ENCODE results near the gene NBAS.
"Not testable (repeated sequence)": the region's sequence is repeated elsewhere in the genome, so short reads cannot be mapped to it uniquely, and the experiment has no call there.

Gene NBAS

GRCh38 chr2:15253247-15253646, 307.9 kb downstream of the NBAS start:
- ATAC-seq: no peak

DNA sequence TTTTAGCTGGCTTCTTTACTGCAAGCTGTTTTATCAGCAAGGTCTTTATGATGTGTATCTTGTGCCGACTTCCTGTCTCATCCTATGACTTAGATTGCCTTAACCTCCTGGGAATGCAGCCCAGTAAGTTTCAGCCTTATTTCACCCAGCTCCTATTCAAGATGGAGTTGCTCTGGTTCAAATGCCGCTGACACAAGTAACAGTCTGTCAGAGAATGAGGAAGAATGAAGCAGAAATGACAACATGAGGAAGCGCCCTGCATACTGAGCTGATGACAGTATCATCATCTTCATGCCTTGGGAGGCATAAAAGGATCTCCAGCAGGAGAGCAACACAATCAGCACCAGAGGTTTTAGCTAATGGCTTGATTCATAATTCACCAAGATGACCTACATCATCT, 309.4 kb downstream of the NBAS start:
- no peak for ATAC-seq

GRCh38 chr2:15250946-15251345, 310.2 kb downstream of the NBAS start:
- ATAC-seq: not testable (repeated sequence)

GRCh38 chr2:15246870-15247269, 314.3 kb downstream of the NBAS start:
- ATAC-seq: no peak

GRCh38 chr2:15243762-15244161, 317.4 kb downstream of the NBAS start:
- no peak for ATAC-seq

GRCh38 chr2:15242936-15243461, 318.1 kb downstream of the NBAS start:
- ATAC-seq: no peak

DNA sequence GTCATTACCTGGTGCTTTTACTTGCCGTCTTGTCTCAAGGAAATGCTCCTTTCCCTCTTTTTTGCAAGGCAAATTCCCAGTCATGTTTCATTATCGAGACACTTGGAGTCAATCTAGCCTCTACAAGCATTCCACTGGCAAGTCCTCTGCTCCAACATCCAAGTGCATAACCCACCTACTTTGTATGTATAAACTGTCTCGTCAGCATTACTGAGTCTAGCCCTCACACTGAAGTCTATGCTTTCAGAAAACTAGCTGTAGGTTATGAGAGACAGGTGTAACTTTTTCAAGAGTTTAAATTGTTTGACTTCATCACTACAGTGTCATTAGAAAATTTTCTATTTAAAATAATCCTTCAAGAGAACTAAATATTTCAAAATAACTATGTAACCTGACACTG, 319.2 kb downstream of the NBAS start:
- no peak for ATAC-seq

- no peak for ATAC-seq
These were observed 319.9 kb downstream of the NBAS start for GRCh38 chr2:15241201-15241600.

DNA sequence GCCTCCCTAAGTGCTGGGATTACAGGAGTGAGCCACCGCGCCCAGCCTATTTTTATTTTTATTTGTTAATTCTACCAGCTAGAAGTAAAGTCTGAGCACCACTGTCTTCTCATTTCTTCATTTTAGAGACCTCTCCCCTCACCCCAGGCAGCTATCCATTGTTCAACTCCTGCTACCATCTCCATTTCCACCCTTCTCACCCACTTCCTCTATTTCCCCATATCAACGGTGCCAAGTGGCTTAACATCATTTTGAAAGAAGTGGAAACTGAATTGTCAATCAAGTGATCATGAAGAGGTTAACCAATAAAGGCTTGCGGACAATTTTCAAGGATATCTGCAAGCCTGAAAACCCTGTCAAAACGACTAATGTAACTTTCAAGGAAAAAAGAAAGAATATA, 323.1 kb downstream of the NBAS start:
- ATAC-seq: no peak

- no peak for ATAC-seq
These were observed 330.4 kb downstream of the NBAS start for GRCh38 chr2:15230599-15231192.

DNA sequence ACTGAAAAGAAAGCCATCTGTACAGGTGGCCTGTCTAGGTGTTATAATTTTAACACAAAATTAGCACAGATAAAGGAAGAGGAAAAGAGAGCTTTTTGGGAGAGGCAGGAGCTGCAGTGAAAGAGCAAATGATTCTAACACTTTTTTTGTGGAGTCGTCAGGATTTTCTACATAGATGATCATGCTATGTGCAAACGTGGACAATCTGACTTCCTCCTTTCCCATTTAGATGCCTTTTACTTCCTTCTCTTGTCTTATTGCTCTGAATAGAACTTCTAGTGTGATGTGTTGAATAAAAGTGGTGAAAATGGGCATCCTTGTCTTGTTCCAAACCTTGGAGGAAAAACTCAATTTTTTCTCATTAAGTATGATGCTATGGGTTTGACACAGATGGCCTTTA, 334.5 kb downstream of the NBAS start:
- ATAC-seq: no peak

- ATAC-seq: no peak
These were observed 336.0 kb downstream of the NBAS start for GRCh38 chr2:15225131-15225530.

- no peak for ATAC-seq
These were observed 336.5 kb downstream of the NBAS start for GRCh38 chr2:15224641-15225040.

GRCh38 chr2:15223887-15224286, 337.2 kb downstream of the NBAS start:
- no peak for ATAC-seq

DNA sequence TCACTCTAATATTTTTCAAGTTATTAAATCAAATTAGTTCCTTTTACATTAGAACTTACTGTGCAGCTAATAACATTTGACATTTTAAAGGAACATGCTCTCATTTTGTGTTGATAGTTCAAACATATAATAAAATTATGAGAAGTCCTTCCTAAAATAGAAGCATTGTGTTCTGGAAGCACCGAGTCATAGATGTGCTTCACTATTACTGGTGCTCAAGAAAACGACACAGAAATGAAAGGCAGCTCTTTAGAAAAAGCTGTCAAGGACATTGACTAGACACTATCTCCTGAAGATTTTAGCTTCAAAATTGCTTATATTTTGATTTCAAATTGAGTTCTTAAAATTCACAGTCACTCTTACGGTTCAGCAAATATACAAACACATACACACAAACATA, 338.3 kb downstream of the NBAS start:
- no peak for ATAC-seq

DNA sequence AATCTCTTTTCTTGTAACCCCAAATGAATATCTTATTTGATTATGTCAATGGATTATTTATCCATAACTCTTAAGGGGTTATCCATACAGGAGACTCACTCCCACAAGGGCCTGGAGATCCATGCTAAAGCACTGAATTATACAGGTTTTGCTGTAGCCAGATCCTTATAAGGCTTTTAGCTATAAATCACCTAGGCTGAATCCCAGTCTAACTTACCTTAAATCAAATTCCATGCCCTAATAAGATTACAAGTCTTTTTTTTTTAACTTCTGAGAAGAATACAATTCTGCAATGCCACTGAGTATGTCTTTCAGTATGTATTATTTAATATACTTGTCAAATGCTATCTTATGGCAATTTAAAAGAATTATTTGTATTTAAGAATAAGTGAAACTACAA, 340.5 kb downstream of the NBAS start:
- ATAC-seq: no peak

DNA sequence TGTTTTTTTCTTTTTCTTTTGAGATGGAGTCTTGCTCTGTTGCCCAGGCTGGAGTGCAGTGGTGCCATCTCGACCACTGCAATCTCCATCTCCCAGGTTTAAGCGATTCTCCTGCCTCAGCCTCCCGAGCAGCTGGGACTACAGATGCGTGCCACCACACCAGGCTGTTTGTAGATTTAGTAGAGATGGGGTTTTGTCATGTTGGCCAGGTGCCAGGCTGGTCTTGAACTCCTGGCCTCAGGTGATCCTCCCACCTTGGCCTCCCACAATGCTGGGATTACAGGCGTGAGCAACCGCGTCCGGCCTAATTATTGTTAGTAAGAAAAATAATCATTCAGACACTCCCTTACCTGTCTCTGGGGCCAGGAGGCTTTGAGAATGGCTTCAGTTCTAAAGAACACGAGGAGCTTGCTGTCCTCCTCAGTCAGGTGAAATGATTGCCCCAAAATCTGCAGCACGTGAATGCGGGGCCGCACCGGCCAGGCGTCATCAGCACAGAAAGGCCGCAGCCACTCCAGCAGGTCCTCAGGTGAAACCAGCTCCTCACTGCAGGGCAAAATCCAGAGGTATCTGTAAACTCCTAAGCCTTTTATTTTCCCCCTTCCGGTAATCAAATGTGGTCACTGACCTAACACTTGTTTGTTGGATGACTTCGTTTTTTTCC, 342.6 kb downstream of the NBAS start:
- no peak for ATAC-seq

- no peak for ATAC-seq
These were observed 348.9 kb downstream of the NBAS start for GRCh38 chr2:15212249-15212648.

DNA sequence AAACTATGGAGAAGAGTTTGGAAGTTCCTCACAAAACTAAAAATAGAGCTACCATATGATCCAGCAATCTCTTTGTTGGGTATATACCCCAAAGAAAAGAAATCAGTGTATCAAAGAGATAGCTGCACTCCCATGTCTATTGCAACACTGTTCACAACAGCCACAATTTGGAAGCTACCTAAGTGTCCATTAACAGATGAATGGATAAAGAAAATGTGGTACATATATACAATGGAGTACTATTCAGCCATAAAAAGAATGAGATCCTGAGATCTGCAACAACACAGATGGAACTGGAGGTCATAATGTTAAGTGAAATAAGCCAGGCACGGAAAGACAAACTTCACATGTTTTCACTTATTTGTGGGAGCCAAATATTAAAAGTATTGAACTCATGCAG, 350.6 kb downstream of the NBAS start:
- not testable (repeated sequence) for ATAC-seq

GRCh38 chr2:15206419-15206818, 354.7 kb downstream of the NBAS start:
- ATAC-seq: no peak

DNA sequence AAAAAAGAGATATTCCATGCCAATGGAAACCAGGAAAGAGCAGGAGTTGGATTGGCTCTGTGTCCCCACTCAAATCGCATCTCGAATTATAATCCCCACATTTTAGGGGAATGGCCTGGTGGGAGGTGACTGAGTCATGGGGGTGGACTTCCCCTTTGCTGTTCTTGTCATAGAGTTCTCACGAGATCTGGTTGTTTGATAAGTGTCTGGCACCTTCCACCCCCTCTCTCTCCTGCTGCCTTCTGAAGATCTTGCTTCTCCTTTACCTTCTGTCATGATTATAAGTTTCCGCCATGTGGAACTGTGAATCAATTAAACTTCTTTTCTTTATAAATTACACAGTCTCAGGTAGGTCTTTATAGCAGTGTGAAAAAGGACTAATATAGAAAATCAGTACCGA, 355.6 kb downstream of the NBAS start:
- peak; percentile 25 to 41 for ATAC-seq

DNA sequence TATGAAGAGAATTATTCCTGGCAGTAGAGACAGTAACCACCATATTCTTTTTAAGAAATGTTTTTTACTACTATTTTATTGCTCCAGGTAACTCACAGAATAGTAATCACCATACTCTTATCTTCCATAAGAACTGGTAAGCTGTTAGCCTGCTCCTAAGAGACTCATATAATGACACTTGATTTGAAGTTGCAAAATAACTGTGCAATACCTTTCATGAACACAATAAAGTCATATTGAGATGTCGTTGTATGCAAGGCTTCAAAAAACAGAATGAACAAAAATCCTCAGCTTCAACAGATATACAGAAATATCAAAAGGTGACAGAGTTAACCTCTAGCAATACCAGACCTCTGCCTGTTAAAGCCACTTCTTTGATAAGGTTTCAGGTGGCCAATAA, 360.1 kb downstream of the NBAS start:
- no peak for ATAC-seq

DNA sequence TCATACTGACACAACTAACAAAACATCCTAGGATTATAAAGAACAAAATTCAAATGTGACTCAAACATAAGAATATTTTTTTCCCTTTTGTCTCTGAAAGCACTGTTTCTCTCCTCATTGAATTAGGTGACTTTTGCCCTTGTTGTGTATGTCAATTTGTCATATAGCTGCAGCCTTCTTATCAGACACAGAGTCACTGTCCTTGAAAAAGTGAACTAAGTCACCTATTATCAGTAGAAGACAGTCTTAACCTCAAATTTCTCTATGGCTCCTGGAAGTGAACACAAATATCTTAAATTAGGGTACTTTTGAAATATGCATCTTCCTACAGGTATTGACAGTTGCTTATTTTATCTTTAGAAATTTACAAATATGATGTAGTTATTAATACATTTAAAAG, 360.6 kb downstream of the NBAS start:
- ATAC-seq: no peak

DNA sequence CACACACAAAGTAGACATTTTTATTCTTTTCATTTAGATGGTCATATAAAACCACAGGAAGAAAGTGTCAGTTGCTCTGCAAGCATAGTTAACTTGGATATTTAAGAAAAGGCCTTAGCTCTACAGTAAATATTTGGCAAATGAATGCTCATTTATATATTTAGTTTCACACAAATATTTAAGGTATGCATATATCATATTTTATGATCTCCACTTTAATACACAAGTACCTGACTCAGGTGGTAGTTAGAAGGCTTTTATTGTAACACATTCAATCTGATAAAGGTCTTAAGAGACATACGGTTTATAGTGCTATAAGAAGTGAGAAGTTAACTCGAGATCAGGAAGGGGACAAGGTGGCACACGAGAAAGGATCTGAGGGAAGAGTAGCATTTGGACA, 363.1 kb downstream of the NBAS start:
- no peak for ATAC-seq

DNA sequence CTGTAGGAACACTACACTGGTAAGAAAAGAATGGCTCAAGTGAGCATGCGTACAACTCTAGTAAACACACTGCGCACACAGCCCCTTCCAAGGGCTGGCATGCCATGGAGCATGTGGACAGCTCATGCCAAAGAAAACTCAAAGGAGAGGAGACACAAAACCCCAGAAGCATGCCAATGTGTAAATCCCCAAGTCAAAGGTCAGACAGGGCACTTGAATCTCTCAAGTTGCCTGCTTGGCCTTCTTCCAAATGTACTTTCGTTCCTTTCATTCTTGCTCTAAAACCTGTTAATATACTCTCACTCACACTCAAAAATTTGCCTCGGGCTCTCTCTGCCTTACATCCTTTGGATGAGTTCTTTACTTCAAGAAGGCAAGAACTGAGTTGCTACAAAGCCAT, 365.3 kb downstream of the NBAS start:
- no peak for ATAC-seq
